Caco-2 (cell line): ENCODE measurements around the gene ANO6. TPM values are rescaled to one million over a fixed set of nuclear protein-coding genes. Genes with fewer than 3 reads are reported as not detected.

ENCODE experiments used
- BruUV-seq: library from RNA; stranded (reverse); fragments of 400-500 nt; replicated peaks from 2 replicates; lab custom pipeline; 2021; lab: Mats Ljungman, UMichigan
- CTCF ChIA-PET: fragments of 300-600 bp; sonication (Branson Sonifier 250); formaldehyde crosslinking; loops from one replicate; lab custom pipeline; 2022; ENCODE audit warnings: antibody characterized with exemption; lab: Charles Lee
- POLR2A ChIA-PET: fragments of 300-600 bp; sonication (Branson Sonifier 250); formaldehyde crosslinking; loops from one replicate; lab custom pipeline; 2022; ENCODE audit warnings: antibody characterized with exemption; lab: Charles Lee
- DNase-seq, 2 experiments: peaks; one replicate each; pipeline versions ENCODE4 v3.0.0 to v3.0.0-alpha.2; 2020 to 2022
- H3K27me3 ChIP-seq: replicated peaks from 2 replicates; pipeline ENCODE4 v1.6.0; 2011; ENCODE audit warnings: low read length; ENCODE audit not compliant: control insufficient read depth, insufficient read depth
- H3K36me3 ChIP-seq: 2 replicates; pipeline ENCODE4 v1.5.1; 2011; ENCODE audit warnings: low read length; ENCODE audit not compliant: control insufficient read depth, insufficient read depth
- H3K4me1 ChIP-seq: fragments of 250-450 bp; sonication (Bioruptor Pico); 2 replicates; pipeline ENCODE4 v1.5.1; 2020; ENCODE audit warnings: mild to moderate bottlenecking
- H3K4me3 ChIP-seq: 2 replicates; pipeline ENCODE4 v1.5.1; 2011; ENCODE audit warnings: low read depth, mild to moderate bottlenecking, control low read depth, low read length
- H3K9me3 ChIP-seq: fragments of 250-450 bp; sonication (Bioruptor Pico); 2 replicates; pipeline ENCODE4 v1.5.1; 2020; ENCODE audit warnings: mild to moderate bottlenecking, moderate library complexity
- H3K27ac Mint-ChIP-seq: one replicate; pipeline ENCODE4 v1.8.0; 2022; ENCODE audit warnings: mixed read lengths; ENCODE audit not compliant: unreplicated experiment
- H3K27me3 Mint-ChIP-seq: one replicate; pipeline ENCODE4 v1.8.0; 2022; ENCODE audit warnings: mixed read lengths; ENCODE audit not compliant: insufficient read depth, unreplicated experiment
- H3K36me3 Mint-ChIP-seq: one replicate; pipeline ENCODE4 v1.8.0; 2022; ENCODE audit warnings: mild to moderate bottlenecking, mixed read lengths; ENCODE audit not compliant: insufficient read depth, unreplicated experiment
- H3K4me1 Mint-ChIP-seq: one replicate; pipeline ENCODE4 v1.8.0; 2022; ENCODE audit warnings: low read depth, mixed read lengths; ENCODE audit not compliant: unreplicated experiment
- H3K4me3 Mint-ChIP-seq: one replicate; pipeline ENCODE4 v1.8.0; 2022; ENCODE audit warnings: mild to moderate bottlenecking, moderate library complexity, mixed read lengths; ENCODE audit not compliant: unreplicated experiment
- H3K9me3 Mint-ChIP-seq: one replicate; pipeline ENCODE4 v1.8.0; 2022; ENCODE audit warnings: mixed read lengths; ENCODE audit not compliant: unreplicated experiment
- CTCF ChIP-seq, 2 experiments: fragments of 200-600 bp in 1 of 2; IDR thresholded peaks; 1 replicate in 1 of 2; 2 replicates in 1 of 2; pipeline versions ENCODE4 v1.5.1 to v1.8.0; 2011 to 2022; ENCODE audit warnings: antibody characterized with exemption in 1 of 2, control low read depth in 1 of 2, inconsistent platforms in 1 of 2, low read depth in 1 of 2, low read length in 1 of 2, mild to moderate bottlenecking in 1 of 2, moderate library complexity in 1 of 2; ENCODE audit not compliant: insufficient read depth in 1 of 2, severe bottlenecking in 1 of 2, unreplicated experiment in 1 of 2
- intact Hi-C: fragments of 100-400 bp; cut with micrococcal nuclease; formaldehyde crosslinking; loops from one replicate; pipeline ENCODE4 v1.10.0; 2022; ENCODE audit not compliant: unreplicated experiment
- total RNA-seq: library from RNA; stranded (reverse); gene quantifications from 2 replicates; pipeline ENCODE4 v1.2.3, GENCODE V29; 2022

The ANO6 gene
- total RNA-seq, 1 experiment from 2014 or later = 126 TPM

GRCh38 chr12:45256721-45257120 lies 40.8 kb downstream of the ANO6 start:
- no TSS peak for BruUV-seq
- no peak overlapping the region for H3K4me3 ChIP-seq
- CTCF ChIA-PET = no interaction called here
- H3K9me3 ChIP-seq = no peaks in the 10 kb centered on the region
- H3K4me1 ChIP-seq = peaks cover 66% of the 10 kb centered on the region
- Mint-ChIP-seq H3K9me3 (no peaks in the 10 kb centered on the region), H3K4me3 (no peak overlapping the region), H3K4me1 (peaks cover 53% of the 10 kb centered on the region), H3K27ac (peak overlapping the region; percentile 71), H3K36me3 (peaks cover 32% of the 10 kb centered on the region), H3K27me3 (no peaks in the 10 kb centered on the region)
- H3K36me3 ChIP-seq = 0 out of 2 replicates have a peak, but pooled peaks cover 2% of the 10 kb centered on the region
- intact Hi-C loops = no loop called here
- POLR2A ChIA-PET = no interaction called here
- no peak for DNase-seq
- H3K27me3 ChIP-seq = no peaks in the 10 kb centered on the region
- TF ChIP-seq CTCF (IDR thresholded peaks at IDR 0.05; ENCODE audit: insufficient read depth in 1 of 2, low read depth in 1 of 2, low read length in 1 of 2, severe bottlenecking in 1 of 2, unreplicated experiment in 1 of 2) = no peak

- H3K4me1 ChIP-seq = peaks cover 72% of the 10 kb centered on the region
- H3K4me3 ChIP-seq = no peak overlapping the region
- Mint-ChIP-seq H3K4me1 (peaks cover 53% of the 10 kb centered on the region), H3K9me3 (no peaks in the 10 kb centered on the region), H3K4me3 (no peak overlapping the region), H3K27me3 (no peaks in the 10 kb centered on the region), H3K36me3 (peaks cover 38% of the 10 kb centered on the region), H3K27ac (peak overlapping the region; percentile 71)
- POLR2A ChIA-PET = no interaction called here
- H3K36me3 ChIP-seq = 0 out of 2 replicates have a peak, but pooled peaks cover 2% of the 10 kb centered on the region
- H3K27me3 ChIP-seq = no peaks in the 10 kb centered on the region
- BruUV-seq = no TSS peak
- intact Hi-C loops = no loop called here
- CTCF ChIA-PET = no interaction called here
- no peaks in the 10 kb centered on the region for H3K9me3 ChIP-seq
- no peak for TF ChIP-seq CTCF (IDR thresholded peaks at IDR 0.05; ENCODE audit: insufficient read depth in 1 of 2, low read depth in 1 of 2, low read length in 1 of 2, severe bottlenecking in 1 of 2, unreplicated experiment in 1 of 2)
- DNase-seq = no peak
Measured at GRCh38 chr12:45257185-45257930, 41.5 kb downstream of the ANO6 start.

- H3K4me1 Mint-ChIP-seq = peaks cover 63% of the 10 kb centered on the region
Measured at GRCh38 chr12:45259675-45260074, 43.8 kb downstream of the ANO6 start.

More at GRCh38 chr12:45259675-45260074, 43.8 kb downstream of the ANO6 start:
- no peaks in the 10 kb centered on the region for H3K9me3 Mint-ChIP-seq
- peaks cover 28% of the 10 kb centered on the region for H3K36me3 Mint-ChIP-seq
- Histone ChIP-seq H3K27me3 (no peaks in the 10 kb centered on the region), H3K9me3 (no peaks in the 10 kb centered on the region), H3K36me3 (no peaks in the 10 kb centered on the region), H3K4me1 (peaks cover 91% of the 10 kb centered on the region), H3K4me3 (peak overlapping the region; percentile 29)
- DNase-seq = no peak
- intact Hi-C loops = loop anchor here (1.0 to 5.0 kb wide), 9 partner anchors 14 to 129 kb away; no protein-coding TSS in a partner anchor
- H3K27me3 Mint-ChIP-seq = no peaks in the 10 kb centered on the region
- ChIA-PET CTCF (interaction anchor here (0.8 to 1.4 kb wide), 9 partner anchors 9 to 89 kb away, joined by 3 to 8 read pairs (median 4); no protein-coding TSS in a partner anchor), POLR2A (interaction anchor here (0.6 to 1.4 kb wide), 5 partner anchors 14 to 44 kb away, joined by 3 to 9 read pairs (median 4); partner anchors contain the start of gene ANO6)
- H3K27ac Mint-ChIP-seq = peak overlapping the region; percentile 58
- H3K4me3 Mint-ChIP-seq = peak overlapping the region; percentile 42
- no peak for TF ChIP-seq CTCF (IDR thresholded peaks at IDR 0.05; ENCODE audit: insufficient read depth in 1 of 2, low read depth in 1 of 2, low read length in 1 of 2, severe bottlenecking in 1 of 2, unreplicated experiment in 1 of 2)
- BruUV-seq = TSS peak; percentile 93
